ENCODE measurements around the gene TUBGCP3. TPM values are rescaled to one million over a fixed set of nuclear protein-coding genes. Genes with fewer than 3 reads are reported as not detected.

TUBGCP3 gene
- total and polyA plus RNA-seq, 7 donors, result 7.4 to 15.3 (median 13.1) TPM

DNA sequence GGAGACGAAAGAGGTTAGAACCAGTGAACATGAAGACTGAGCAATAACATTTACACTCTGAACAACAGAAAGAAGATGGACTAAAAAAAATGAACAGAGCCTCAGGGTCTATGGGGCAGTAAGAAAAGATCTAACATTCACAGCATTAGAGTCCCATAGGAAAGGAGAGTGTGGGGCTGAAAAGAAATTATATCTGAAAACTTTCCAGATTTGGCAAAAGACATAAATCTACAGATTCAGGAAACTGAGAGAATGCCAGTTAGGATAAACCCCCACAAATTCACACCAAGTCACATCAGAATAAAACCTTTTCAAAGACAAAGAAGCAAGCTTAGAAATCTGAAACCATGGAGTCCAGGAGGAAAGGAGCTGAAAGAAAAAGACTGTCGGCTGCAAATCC lies 20.3 kb upstream of the TUBGCP3 start:
- 75 to 79% (median 76%) methylated on average over 2 of the region's 2 CpGs for WGBS, 3 donors
- TF ChIP-seq, protein P1, sequence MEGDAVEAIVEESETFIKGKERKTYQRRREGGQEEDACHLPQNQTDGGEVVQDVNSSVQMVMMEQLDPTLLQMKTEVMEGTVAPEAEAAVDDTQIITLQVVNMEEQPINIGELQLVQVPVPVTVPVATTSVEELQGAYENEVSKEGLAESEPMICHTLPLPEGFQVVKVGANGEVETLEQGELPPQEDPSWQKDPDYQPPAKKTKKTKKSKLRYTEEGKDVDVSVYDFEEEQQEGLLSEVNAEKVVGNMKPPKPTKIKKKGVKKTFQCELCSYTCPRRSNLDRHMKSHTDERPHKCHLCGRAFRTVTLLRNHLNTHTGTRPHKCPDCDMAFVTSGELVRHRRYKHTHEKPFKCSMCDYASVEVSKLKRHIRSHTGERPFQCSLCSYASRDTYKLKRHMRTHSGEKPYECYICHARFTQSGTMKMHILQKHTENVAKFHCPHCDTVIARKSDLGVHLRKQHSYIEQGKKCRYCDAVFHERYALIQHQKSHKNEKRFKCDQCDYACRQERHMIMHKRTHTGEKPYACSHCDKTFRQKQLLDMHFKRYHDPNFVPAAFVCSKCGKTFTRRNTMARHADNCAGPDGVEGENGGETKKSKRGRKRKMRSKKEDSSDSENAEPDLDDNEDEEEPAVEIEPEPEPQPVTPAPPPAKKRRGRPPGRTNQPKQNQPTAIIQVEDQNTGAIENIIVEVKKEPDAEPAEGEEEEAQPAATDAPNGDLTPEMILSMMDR (IDR thresholded peaks at IDR 0.05), result no peak
- ATAC-seq (no peak), DNase-seq (no peak)
- Histone ChIP-seq H3K36me3 (ENCODE audit: insufficient read depth in 1 of 2, low read depth in 1 of 2) (no peaks in the 10 kb centered on the region), H3K27ac (no peak overlapping the region), H3K4me3 (no peak overlapping the region), H3K27me3 (ENCODE audit: insufficient read depth in 3 of 3, low read length in 2 of 3) (peaks cover 0 to 15% (median 0%) of the 10 kb centered on the region in 3 donors), H3K4me1 (peaks cover 2% of the 10 kb centered on the region), H3K9me3 (no peaks in the 10 kb centered on the region)
- intact Hi-C loops (cut with DNase I), result loop anchor here (5.0 kb wide), 3 partner anchors 156 to 1136 kb away; no protein-coding TSS in a partner anchor

DNA sequence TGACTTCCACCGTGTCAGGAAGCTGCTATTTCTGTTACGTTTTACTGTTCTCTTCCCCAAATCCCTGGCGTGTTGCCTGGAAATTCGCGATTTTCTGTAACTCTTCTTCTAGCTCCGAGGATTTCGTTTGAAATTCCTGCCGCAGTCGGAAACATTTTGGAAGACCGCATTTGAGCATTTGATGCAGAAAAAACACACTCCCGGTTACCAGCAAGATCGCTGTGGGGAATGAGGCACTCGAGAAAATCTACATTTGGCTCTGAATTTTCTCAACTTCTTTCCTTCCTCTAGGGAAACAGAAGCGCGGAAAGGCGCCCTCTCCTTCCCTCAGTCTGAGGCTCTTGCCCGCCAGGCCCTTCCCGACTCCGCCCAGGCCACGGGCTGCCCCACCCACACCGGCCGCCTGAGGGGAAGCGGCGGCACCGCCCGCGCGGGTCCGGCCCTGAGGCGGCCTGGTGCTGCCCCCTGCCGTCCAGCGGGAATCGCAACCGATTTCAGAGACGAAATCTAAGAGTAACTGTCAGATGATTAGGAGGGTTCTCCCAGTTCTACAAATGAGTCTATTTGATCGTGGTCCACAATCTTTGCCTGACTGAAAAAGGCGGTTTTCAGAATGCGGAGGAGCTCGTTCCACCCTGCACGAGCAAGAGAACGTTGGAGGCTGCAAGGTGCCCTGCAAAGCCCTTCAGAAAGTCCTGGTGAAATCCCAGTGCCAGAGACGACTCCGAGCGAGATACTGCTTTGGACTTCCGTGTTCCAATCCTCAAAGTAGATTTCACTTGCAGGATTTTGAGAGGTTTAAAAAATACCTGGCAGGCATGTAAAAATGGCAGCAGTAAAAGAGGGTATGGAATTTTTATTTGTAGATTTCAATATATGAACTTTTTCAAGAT lies 18.4 kb upstream of the TUBGCP3 start:
- intact Hi-C loops (cut with DNase I), result loop anchor here (5.0 kb wide), 3 partner anchors 154 to 1134 kb away; no protein-coding TSS in a partner anchor
- H3K4me1 ChIP-seq, result peaks cover 2% of the 10 kb centered on the region
- DNase-seq, result peak; percentile 95 to 96
- 2% methylated on average over 45 of the region's 45 CpGs for WGBS, 3 donors
- H3K9me3 ChIP-seq, result no peaks in the 10 kb centered on the region
- ATAC-seq, result peak; percentile 100
- no peaks in the 10 kb centered on the region for H3K36me3 ChIP-seq (ENCODE audit: insufficient read depth in 1 of 2, low read depth in 1 of 2)
- H3K27ac ChIP-seq, result peak overlapping the region; percentile 52
- H3K27me3 ChIP-seq (ENCODE audit: insufficient read depth in 3 of 3, low read length in 2 of 3), result peaks cover 0 to 10% (median 0%) of the 10 kb centered on the region in 3 donors
- TF ChIP-seq, protein P1 (IDR thresholded peaks at IDR 0.05), result peak; percentile 93
- H3K4me3 ChIP-seq, result peak overlapping the region; percentile 71

DNA sequence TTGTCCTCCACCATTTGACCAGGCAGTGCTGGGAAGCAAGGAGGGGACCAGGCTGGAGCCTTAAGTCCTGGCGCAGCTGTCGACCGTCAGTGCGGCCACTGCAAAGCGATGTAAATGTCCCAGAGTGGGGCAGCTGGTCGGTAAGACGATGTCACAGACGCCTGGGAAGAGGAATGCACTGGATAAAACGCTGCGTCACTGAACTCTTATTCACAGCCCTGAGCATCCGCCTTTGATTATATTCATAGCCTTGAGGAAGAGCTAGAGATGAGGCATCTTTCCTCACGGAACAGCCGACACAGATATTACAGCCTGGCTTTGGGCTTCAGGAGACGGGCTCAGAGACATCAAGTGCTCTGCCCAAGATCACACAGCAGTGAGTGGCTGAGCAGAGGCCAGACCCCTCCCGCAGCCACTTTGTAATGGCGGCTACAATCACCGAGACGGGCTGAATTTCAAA lies 17.6 kb upstream of the TUBGCP3 start:
- Histone ChIP-seq H3K4me3 (peak overlapping the region; percentile 71), H3K27ac (no peak overlapping the region), H3K36me3 (ENCODE audit: insufficient read depth in 1 of 2, low read depth in 1 of 2) (no peaks in the 10 kb centered on the region), H3K4me1 (peaks cover 2% of the 10 kb centered on the region), H3K27me3 (ENCODE audit: insufficient read depth in 3 of 3, low read length in 2 of 3) (peaks cover 0 to 10% (median 0%) of the 10 kb centered on the region in 3 donors), H3K9me3 (no peaks in the 10 kb centered on the region)
- intact Hi-C loops (cut with DNase I), result loop anchor here (5.0 kb wide), 3 partner anchors 153 to 1133 kb away; no protein-coding TSS in a partner anchor
- TF ChIP-seq, protein P1 (IDR thresholded peaks at IDR 0.05), result no peak
- ATAC-seq (peak in 2 of 4 donors; percentile 36 to 51), DNase-seq (no peak)
- WGBS, 3 donors, result 47 to 56% (median 51%) methylated on average over 18 of the region's 18 CpGs

DNA sequence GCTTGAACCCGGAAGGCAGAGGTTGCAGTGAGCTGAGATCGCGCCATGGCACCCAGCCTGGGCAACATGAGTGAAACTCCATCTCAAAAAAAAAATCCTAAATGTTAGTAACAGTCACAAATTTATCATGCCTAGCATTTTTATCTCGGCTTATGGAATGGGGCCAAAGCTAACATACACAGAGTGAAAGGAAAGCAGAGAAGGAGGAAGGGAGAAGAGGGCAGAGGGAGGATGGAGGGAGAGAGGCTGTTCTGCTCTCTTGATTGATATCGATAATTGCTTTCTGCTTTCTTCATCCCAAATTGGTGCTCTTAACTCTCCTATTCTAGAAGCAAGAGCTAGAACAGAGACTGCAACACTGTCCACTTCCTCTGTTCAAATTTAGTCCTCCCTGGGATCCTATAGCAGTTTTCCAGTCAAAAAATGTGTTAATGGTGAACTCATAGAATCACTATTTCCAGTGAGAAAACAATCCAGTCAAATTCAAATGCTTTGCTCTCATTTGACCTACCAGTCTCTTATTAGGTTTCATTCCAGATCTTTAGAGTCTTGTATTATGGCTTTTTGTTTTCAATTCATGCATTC lies 15.8 kb upstream of the TUBGCP3 start:
- intact Hi-C loops (cut with DNase I), result no loop called here
- Histone ChIP-seq H3K4me1 (peaks cover 2% of the 10 kb centered on the region), H3K9me3 (no peaks in the 10 kb centered on the region), H3K4me3 (no peak overlapping the region), H3K27me3 (ENCODE audit: insufficient read depth in 3 of 3, low read length in 2 of 3) (peaks cover 0 to 10% (median 0%) of the 10 kb centered on the region in 3 donors), H3K27ac (no peak overlapping the region), H3K36me3 (ENCODE audit: insufficient read depth in 1 of 2, low read depth in 1 of 2) (no peaks in the 10 kb centered on the region)
- ATAC-seq (no peak), DNase-seq (no peak)
- TF ChIP-seq, protein P1 (IDR thresholded peaks at IDR 0.05), result no peak
- WGBS, 3 donors, result 73 to 78% (median 74%) methylated on average over 5 of the region's 5 CpGs
